SK-N-MC (cell line): ENCODE results near the gene PATE4.

Experiments
- EZH2 ChIP-seq: fragments of 200-600 bp; sonication (generic); IDR thresholded peaks from one replicate; pipeline ENCODE4 v1.6.1; 2017; ENCODE audit warnings: antibody characterized with exemption
- POLR2AphosphoS5 ChIP-seq: IDR thresholded peaks from 2 replicates; pipeline ENCODE4 v1.6.1; 2012; ENCODE audit warnings: mild to moderate bottlenecking, low read depth, low read length, borderline replicate concordance

DNA sequence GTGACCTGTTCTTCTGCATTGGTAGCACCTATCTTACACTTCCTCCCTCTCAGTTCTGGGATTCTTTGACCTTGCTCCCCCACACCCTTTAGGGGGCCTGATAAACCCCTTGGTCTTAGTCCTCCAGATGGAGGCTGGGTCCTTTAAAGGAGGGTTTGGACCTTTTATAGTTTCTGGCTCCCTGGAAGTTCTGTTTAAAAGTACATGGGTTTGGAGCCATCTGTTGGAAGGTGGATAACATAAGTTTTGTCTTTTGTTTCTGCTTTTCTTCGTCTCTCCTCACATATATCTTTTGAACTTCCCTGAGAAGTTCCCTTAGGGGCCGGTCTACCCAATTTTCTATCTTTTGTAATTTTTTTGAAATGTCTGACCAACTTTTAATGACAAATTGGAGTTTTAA, 36.4 kb downstream of the PATE4 start:
- TF ChIP-seq POLR2AphosphoS5 = no peak
- no peak for TF ChIP-seq EZH2
